Measurements from ENCODE around the gene PPP2R3C.
"Not testable (repeated sequence)": the region's sequence is repeated elsewhere in the genome, so short reads cannot be mapped to it uniquely, and the experiment has no call there.

PPP2R3C gene

GRCh38 chr14:35116242-35116641 is 5.5 kb downstream of the PPP2R3C start:
- DNase-seq = no peak
- CTCF ChIA-PET = no interaction called here
- Histone ChIP-seq H3K4me1 (ENCODE audit: control extremely low read depth in 1 of 4, control insufficient read depth in 4 of 4, insufficient read depth in 4 of 4, low read length in 3 of 4) (peaks cover 0 to 8% (median 7%) of the 10 kb centered on the region in 4 experiments), H3K27ac (ENCODE audit: insufficient read depth in 1 of 2, low read depth in 1 of 2, low read length in 2 of 2, poor library complexity in 1 of 2, severe bottlenecking in 2 of 2) (no peak overlapping the region), H3K27me3 (replicated peaks in 2 of 5; ENCODE audit: control insufficient read depth in 4 of 5, insufficient read depth in 5 of 5, low read length in 4 of 5) (no peaks in the 10 kb centered on the region), H3K9me3 (ENCODE audit: control extremely low read depth in 1 of 5, control insufficient read depth in 4 of 5, insufficient read depth in 2 of 5, low read depth in 1 of 5, low read length in 4 of 5) (peaks cover 0 to 14% (median 8%) of the 10 kb centered on the region in 5 experiments), H3K4me3 (ENCODE audit: control insufficient read depth in 1 of 7, extremely low read depth in 1 of 7, insufficient read depth in 4 of 7, low read depth in 2 of 7, low read length in 6 of 7) (no peak overlapping the region), H3K36me3 (ENCODE audit: control insufficient read depth in 4 of 4, insufficient read depth in 4 of 4, low read length in 3 of 4) (peaks cover 25 to 40% (median 31%) of the 10 kb centered on the region in 4 experiments)
- POLR2A ChIA-PET = no interaction called here
- 100% methylated on average over 4 of the region's 4 CpGs for WGBS (ENCODE audit: insufficient coverage)

GRCh38 chr14:35114036-35114435 is 7.8 kb downstream of the PPP2R3C start:
- no CpG with 5 or more reads among the region's 2 CpGs for WGBS (ENCODE audit: insufficient coverage)
- Histone ChIP-seq H3K9me3 (ENCODE audit: control extremely low read depth in 1 of 5, control insufficient read depth in 4 of 5, insufficient read depth in 2 of 5, low read depth in 1 of 5, low read length in 4 of 5) (peaks cover 0 to 16% (median 8%) of the 10 kb centered on the region in 5 experiments), H3K4me1 (ENCODE audit: control extremely low read depth in 1 of 4, control insufficient read depth in 4 of 4, insufficient read depth in 4 of 4, low read length in 3 of 4) (no peaks in the 10 kb centered on the region), H3K36me3 (ENCODE audit: control insufficient read depth in 4 of 4, insufficient read depth in 4 of 4, low read length in 3 of 4) (peaks cover 33 to 60% (median 45%) of the 10 kb centered on the region in 4 experiments), H3K27me3 (replicated peaks in 2 of 5; ENCODE audit: control insufficient read depth in 4 of 5, insufficient read depth in 5 of 5, low read length in 4 of 5) (no peaks in the 10 kb centered on the region), H3K4me3 (ENCODE audit: control insufficient read depth in 1 of 7, extremely low read depth in 1 of 7, insufficient read depth in 4 of 7, low read depth in 2 of 7, low read length in 6 of 7) (no peak overlapping the region), H3K27ac (ENCODE audit: insufficient read depth in 1 of 2, low read depth in 1 of 2, low read length in 2 of 2, poor library complexity in 1 of 2, severe bottlenecking in 2 of 2) (no peak overlapping the region)
- no peak for DNase-seq
- ChIA-PET CTCF (interaction anchor here (2.1 kb wide), 1 partner anchor 304 kb away, joined by 6 read pairs; no protein-coding TSS in a partner anchor), POLR2A (interaction anchor here (0.6 kb wide), 1 partner anchor 20 kb away, joined by 4 read pairs; no protein-coding TSS in a partner anchor)

GRCh38 chr14:35113308-35113950 is 8.4 kb downstream of the PPP2R3C start:
- H3K27ac ChIP-seq (ENCODE audit: insufficient read depth in 1 of 2, low read depth in 1 of 2, low read length in 2 of 2, poor library complexity in 1 of 2, severe bottlenecking in 2 of 2) = no peak overlapping the region
- WGBS (ENCODE audit: insufficient coverage) = 100% methylated on average over 4 of the region's 4 CpGs
- no peaks in the 10 kb centered on the region for H3K4me1 ChIP-seq (ENCODE audit: control extremely low read depth in 1 of 4, control insufficient read depth in 4 of 4, insufficient read depth in 4 of 4, low read length in 3 of 4)
- peaks cover 0 to 16% (median 8%) of the 10 kb centered on the region in 5 experiments for H3K9me3 ChIP-seq (ENCODE audit: control extremely low read depth in 1 of 5, control insufficient read depth in 4 of 5, insufficient read depth in 2 of 5, low read depth in 1 of 5, low read length in 4 of 5)
- H3K27me3 ChIP-seq (replicated peaks in 2 of 5; ENCODE audit: control insufficient read depth in 4 of 5, insufficient read depth in 5 of 5, low read length in 4 of 5) = no peaks in the 10 kb centered on the region
- ChIA-PET POLR2A (no interaction called here), CTCF (interaction anchor here (0.9 to 2.1 kb wide), 4 partner anchors 10 to 304 kb away, joined by 3 to 6 read pairs (median 3); no protein-coding TSS in a partner anchor)
- H3K36me3 ChIP-seq (ENCODE audit: control insufficient read depth in 4 of 4, insufficient read depth in 4 of 4, low read length in 3 of 4) = peaks cover 33 to 66% (median 46%) of the 10 kb centered on the region in 4 experiments
- DNase-seq = no peak
- H3K4me3 ChIP-seq (ENCODE audit: control insufficient read depth in 1 of 7, extremely low read depth in 1 of 7, insufficient read depth in 4 of 7, low read depth in 2 of 7, low read length in 6 of 7) = no peak overlapping the region

- ChIA-PET POLR2A (no interaction called here), CTCF (interaction anchor here (0.9 to 2.1 kb wide), 4 partner anchors 11 to 305 kb away, joined by 3 to 6 read pairs (median 3); no protein-coding TSS in a partner anchor)
- H3K4me3 ChIP-seq (ENCODE audit: control insufficient read depth in 1 of 7, extremely low read depth in 1 of 7, insufficient read depth in 4 of 7, low read depth in 2 of 7, low read length in 6 of 7) = no peak overlapping the region
- no peak for DNase-seq
- no peaks in the 10 kb centered on the region for H3K4me1 ChIP-seq (ENCODE audit: control extremely low read depth in 1 of 4, control insufficient read depth in 4 of 4, insufficient read depth in 4 of 4, low read length in 3 of 4)
- peaks cover 0 to 16% (median 8%) of the 10 kb centered on the region in 5 experiments for H3K9me3 ChIP-seq (ENCODE audit: control extremely low read depth in 1 of 5, control insufficient read depth in 4 of 5, insufficient read depth in 2 of 5, low read depth in 1 of 5, low read length in 4 of 5)
- H3K27me3 ChIP-seq (replicated peaks in 2 of 5; ENCODE audit: control insufficient read depth in 4 of 5, insufficient read depth in 5 of 5, low read length in 4 of 5) = no peaks in the 10 kb centered on the region
- WGBS (ENCODE audit: insufficient coverage) = 100% methylated on average over 1 of the region's 2 CpGs
- H3K36me3 ChIP-seq (ENCODE audit: control insufficient read depth in 4 of 4, insufficient read depth in 4 of 4, low read length in 3 of 4) = peaks cover 33 to 70% (median 46%) of the 10 kb centered on the region in 4 experiments
- no peak overlapping the region for H3K27ac ChIP-seq (ENCODE audit: insufficient read depth in 1 of 2, low read depth in 1 of 2, low read length in 2 of 2, poor library complexity in 1 of 2, severe bottlenecking in 2 of 2)
These were observed 9.1 kb downstream of the PPP2R3C start for GRCh38 chr14:35112641-35113040.

GRCh38 chr14:35107866-35108265 is 13.9 kb downstream of the PPP2R3C start:
- ChIA-PET CTCF (interaction anchor here (0.7 to 0.9 kb wide), 2 partner anchors 14 to 314 kb away, joined by 3 read pairs; partner anchors contain the start of gene PPP2R3C), POLR2A (no interaction called here)
- no peak for DNase-seq
- Histone ChIP-seq H3K27ac (ENCODE audit: insufficient read depth in 1 of 2, low read depth in 1 of 2, low read length in 2 of 2, poor library complexity in 1 of 2, severe bottlenecking in 2 of 2) (no peak overlapping the region), H3K36me3 (ENCODE audit: control insufficient read depth in 4 of 4, insufficient read depth in 4 of 4, low read length in 3 of 4) (peaks cover 22 to 74% (median 48%) of the 10 kb centered on the region in 4 experiments), H3K4me3 (ENCODE audit: control insufficient read depth in 1 of 7, extremely low read depth in 1 of 7, insufficient read depth in 4 of 7, low read depth in 2 of 7, low read length in 6 of 7) (no peak overlapping the region), H3K9me3 (ENCODE audit: control extremely low read depth in 1 of 5, control insufficient read depth in 4 of 5, insufficient read depth in 2 of 5, low read depth in 1 of 5, low read length in 4 of 5) (peaks cover 0 to 12% (median 8%) of the 10 kb centered on the region in 5 experiments), H3K27me3 (replicated peaks in 2 of 5; ENCODE audit: control insufficient read depth in 4 of 5, insufficient read depth in 5 of 5, low read length in 4 of 5) (no peaks in the 10 kb centered on the region), H3K4me1 (ENCODE audit: control extremely low read depth in 1 of 4, control insufficient read depth in 4 of 4, insufficient read depth in 4 of 4, low read length in 3 of 4) (no peaks in the 10 kb centered on the region)

- POLR2A ChIA-PET = interaction anchor here (0.6 kb wide), 1 partner anchor 20 kb away, joined by 4 read pairs; no protein-coding TSS in a partner anchor
- WGBS (ENCODE audit: insufficient coverage) = 100% methylated on average over 4 of the region's 6 CpGs
- CTCF ChIA-PET = interaction anchor here (1.0 kb wide), 1 partner anchor 48 kb away, joined by 3 read pairs; the partner anchor contains the start of gene FAM177A1
- H3K9me3 ChIP-seq (ENCODE audit: control extremely low read depth in 1 of 5, control insufficient read depth in 4 of 5, insufficient read depth in 2 of 5, low read depth in 1 of 5, low read length in 4 of 5); H3K27ac ChIP-seq (ENCODE audit: insufficient read depth in 1 of 2, low read depth in 1 of 2, low read length in 2 of 2, poor library complexity in 1 of 2, severe bottlenecking in 2 of 2); H3K27me3 ChIP-seq (replicated peaks in 2 of 5; ENCODE audit: control insufficient read depth in 4 of 5, insufficient read depth in 5 of 5, low read length in 4 of 5); DNase-seq; H3K4me3 ChIP-seq (ENCODE audit: control insufficient read depth in 1 of 7, extremely low read depth in 1 of 7, insufficient read depth in 4 of 7, low read depth in 2 of 7, low read length in 6 of 7); H3K4me1 ChIP-seq (ENCODE audit: control extremely low read depth in 1 of 4, control insufficient read depth in 4 of 4, insufficient read depth in 4 of 4, low read length in 3 of 4): not testable (repeated sequence)
- peaks cover 7 to 70% (median 30%) of the 10 kb centered on the region in 4 experiments for H3K36me3 ChIP-seq (ENCODE audit: control insufficient read depth in 4 of 4, insufficient read depth in 4 of 4, low read length in 3 of 4)
These were observed 27.1 kb downstream of the PPP2R3C start for GRCh38 chr14:35094645-35095044.

GRCh38 chr14:35088514-35088913 is 33.3 kb downstream of the PPP2R3C start:
- Histone ChIP-seq H3K27ac (ENCODE audit: insufficient read depth in 1 of 2, low read depth in 1 of 2, low read length in 2 of 2, poor library complexity in 1 of 2, severe bottlenecking in 2 of 2) (no peak overlapping the region), H3K4me1 (ENCODE audit: control extremely low read depth in 1 of 4, control insufficient read depth in 4 of 4, insufficient read depth in 4 of 4, low read length in 3 of 4) (no peaks in the 10 kb centered on the region), H3K27me3 (replicated peaks in 2 of 5; ENCODE audit: control insufficient read depth in 4 of 5, insufficient read depth in 5 of 5, low read length in 4 of 5) (no peaks in the 10 kb centered on the region), H3K9me3 (ENCODE audit: control extremely low read depth in 1 of 5, control insufficient read depth in 4 of 5, insufficient read depth in 2 of 5, low read depth in 1 of 5, low read length in 4 of 5) (peaks cover 0 to 4% (median 0%) of the 10 kb centered on the region in 5 experiments), H3K4me3 (ENCODE audit: control insufficient read depth in 1 of 7, extremely low read depth in 1 of 7, insufficient read depth in 4 of 7, low read depth in 2 of 7, low read length in 6 of 7) (no peak overlapping the region), H3K36me3 (ENCODE audit: control insufficient read depth in 4 of 4, insufficient read depth in 4 of 4, low read length in 3 of 4) (peaks cover 17 to 61% (median 31%) of the 10 kb centered on the region in 4 experiments)
- ChIA-PET CTCF (interaction anchor here (0.6 kb wide), 1 partner anchor 323 kb away, joined by 3 read pairs; no protein-coding TSS in a partner anchor), POLR2A (no interaction called here)
- no peak for DNase-seq
- no CpG with 5 or more reads among the region's 2 CpGs for WGBS (ENCODE audit: insufficient coverage)

All from common myeloid progenitor, CD34-positive (primary cell).